Measurements from ENCODE around the gene RNASE4.

- no peak for TF ChIP-seq POLR2A (IDR thresholded peaks at IDR 0.05)
- TF ChIP-seq, protein P1, sequence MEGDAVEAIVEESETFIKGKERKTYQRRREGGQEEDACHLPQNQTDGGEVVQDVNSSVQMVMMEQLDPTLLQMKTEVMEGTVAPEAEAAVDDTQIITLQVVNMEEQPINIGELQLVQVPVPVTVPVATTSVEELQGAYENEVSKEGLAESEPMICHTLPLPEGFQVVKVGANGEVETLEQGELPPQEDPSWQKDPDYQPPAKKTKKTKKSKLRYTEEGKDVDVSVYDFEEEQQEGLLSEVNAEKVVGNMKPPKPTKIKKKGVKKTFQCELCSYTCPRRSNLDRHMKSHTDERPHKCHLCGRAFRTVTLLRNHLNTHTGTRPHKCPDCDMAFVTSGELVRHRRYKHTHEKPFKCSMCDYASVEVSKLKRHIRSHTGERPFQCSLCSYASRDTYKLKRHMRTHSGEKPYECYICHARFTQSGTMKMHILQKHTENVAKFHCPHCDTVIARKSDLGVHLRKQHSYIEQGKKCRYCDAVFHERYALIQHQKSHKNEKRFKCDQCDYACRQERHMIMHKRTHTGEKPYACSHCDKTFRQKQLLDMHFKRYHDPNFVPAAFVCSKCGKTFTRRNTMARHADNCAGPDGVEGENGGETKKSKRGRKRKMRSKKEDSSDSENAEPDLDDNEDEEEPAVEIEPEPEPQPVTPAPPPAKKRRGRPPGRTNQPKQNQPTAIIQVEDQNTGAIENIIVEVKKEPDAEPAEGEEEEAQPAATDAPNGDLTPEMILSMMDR (IDR thresholded peaks at IDR 0.05) = no peak
Observed at GRCh38 chr14:20692116-20692751, 7.9 kb downstream of the RNASE4 start.

Data from Peyer's patch (tissue), 4 donors.